Measurements from ENCODE around the gene CYB561A3. TPM values are rescaled to one million over a fixed set of nuclear protein-coding genes. Genes with fewer than 3 reads are reported as not detected.

CYB561A3 gene
- total RNA-seq, 2 experiments from 2014 or later: 49.4 to 59.6 TPM

- H3K36me3 Mint-ChIP-seq (ENCODE audit: low read depth): peaks cover 55% of the 10 kb centered on the region
- CTCF ChIA-PET: interaction anchor here (0.5 to 2.8 kb wide), 7 partner anchors 9 to 345 kb away, joined by 3 to 11 read pairs (median 3); no protein-coding TSS in a partner anchor
- H3K4me1 Mint-ChIP-seq: peaks cover 34% of the 10 kb centered on the region
- no peak overlapping the region for H3K4me3 Mint-ChIP-seq
- no peaks in the 10 kb centered on the region for H3K9me3 Mint-ChIP-seq
- H3K27ac Mint-ChIP-seq: no peak overlapping the region
- no peaks in the 10 kb centered on the region for H3K27me3 Mint-ChIP-seq
- DNase-seq: no peak
- POLR2A ChIA-PET: no interaction called here
Measured at GRCh38 chr11:61327669-61328071, 34.0 kb downstream of the CYB561A3 start.

GRCh38 chr11:61325649-61326414 lies 35.9 kb downstream of the CYB561A3 start:
- peaks cover 56% of the 10 kb centered on the region for H3K36me3 Mint-ChIP-seq (ENCODE audit: low read depth)

GRCh38 chr11:61315260-61315659 lies 46.4 kb downstream of the CYB561A3 start:
- H3K36me3 Mint-ChIP-seq (ENCODE audit: low read depth): peaks cover 52% of the 10 kb centered on the region
- ChIA-PET POLR2A (no interaction called here), CTCF (interaction anchor here (1.0 to 2.0 kb wide), 2 partner anchors 15 to 21 kb away, joined by 3 to 5 read pairs; no protein-coding TSS in a partner anchor)
- H3K4me1 Mint-ChIP-seq: no peaks in the 10 kb centered on the region
- no peak for DNase-seq
- no peak overlapping the region for H3K27ac Mint-ChIP-seq
- no peaks in the 10 kb centered on the region for H3K27me3 Mint-ChIP-seq
- no peak overlapping the region for H3K4me3 Mint-ChIP-seq
- H3K9me3 Mint-ChIP-seq: no peaks in the 10 kb centered on the region

More at GRCh38 chr11:61325649-61326414, 35.9 kb downstream of the CYB561A3 start:
- no peak for DNase-seq
- Mint-ChIP-seq H3K27me3 (no peaks in the 10 kb centered on the region), H3K4me3 (no peak overlapping the region), H3K27ac (no peak overlapping the region), H3K4me1 (peaks cover 19% of the 10 kb centered on the region), H3K9me3 (no peaks in the 10 kb centered on the region)
- ChIA-PET POLR2A (no interaction called here), CTCF (interaction anchor here (0.6 to 2.8 kb wide), 2 partner anchors 11 to 96 kb away, joined by 4 to 11 read pairs; no protein-coding TSS in a partner anchor)

- peaks cover 38% of the 10 kb centered on the region for H3K36me3 Mint-ChIP-seq (ENCODE audit: low read depth)
- POLR2A ChIA-PET: no interaction called here
- no peaks in the 10 kb centered on the region for H3K4me1 Mint-ChIP-seq
- CTCF ChIA-PET: interaction anchor here (0.9 to 1.4 kb wide), 3 partner anchors 17 to 74 kb away, joined by 3 read pairs; no protein-coding TSS in a partner anchor
- no peak for DNase-seq
- no peak overlapping the region for H3K27ac Mint-ChIP-seq
- no peaks in the 10 kb centered on the region for H3K9me3 Mint-ChIP-seq
- H3K27me3 Mint-ChIP-seq: no peaks in the 10 kb centered on the region
- H3K4me3 Mint-ChIP-seq: no peak overlapping the region
Measured at GRCh38 chr11:61310749-61311148, 50.9 kb downstream of the CYB561A3 start.

GRCh38 chr11:61309739-61310138 lies 51.9 kb downstream of the CYB561A3 start:
- Mint-ChIP-seq H3K4me3 (no peak overlapping the region), H3K36me3 (ENCODE audit: low read depth) (peaks cover 40% of the 10 kb centered on the region), H3K27ac (no peak overlapping the region), H3K4me1 (no peaks in the 10 kb centered on the region), H3K9me3 (no peaks in the 10 kb centered on the region), H3K27me3 (no peaks in the 10 kb centered on the region)
- DNase-seq: no peak
- CTCF ChIA-PET: interaction anchor here (0.9 to 1.4 kb wide), 3 partner anchors 16 to 75 kb away, joined by 3 read pairs; no protein-coding TSS in a partner anchor
- POLR2A ChIA-PET: no interaction called here

GRCh38 chr11:61309141-61309540 lies 52.5 kb downstream of the CYB561A3 start:
- POLR2A ChIA-PET: interaction anchor here (0.7 kb wide), 1 partner anchor 14 kb away, joined by 6 read pairs; no protein-coding TSS in a partner anchor

GRCh38 chr11:61307354-61307753 lies 54.3 kb downstream of the CYB561A3 start:
- CTCF ChIA-PET: interaction anchor here (0.7 to 1.9 kb wide), 3 partner anchors 9 to 29 kb away, joined by 3 to 4 read pairs (median 3); no protein-coding TSS in a partner anchor
- Mint-ChIP-seq H3K9me3 (no peaks in the 10 kb centered on the region), H3K27me3 (no peaks in the 10 kb centered on the region), H3K4me3 (no peak overlapping the region), H3K4me1 (no peaks in the 10 kb centered on the region), H3K27ac (no peak overlapping the region), H3K36me3 (ENCODE audit: low read depth) (peaks cover 31% of the 10 kb centered on the region)
- DNase-seq: no peak
- POLR2A ChIA-PET: no interaction called here

More at GRCh38 chr11:61309141-61309540, 52.5 kb downstream of the CYB561A3 start:
- Mint-ChIP-seq H3K4me3 (no peak overlapping the region), H3K27me3 (no peaks in the 10 kb centered on the region), H3K4me1 (no peaks in the 10 kb centered on the region), H3K27ac (no peak overlapping the region), H3K36me3 (ENCODE audit: low read depth) (peaks cover 35% of the 10 kb centered on the region), H3K9me3 (no peaks in the 10 kb centered on the region)
- CTCF ChIA-PET: interaction anchor here (0.5 to 1.4 kb wide), 2 partner anchors 28 to 76 kb away, joined by 3 read pairs; no protein-coding TSS in a partner anchor
- DNase-seq: no peak

- POLR2A ChIA-PET: no interaction called here
- H3K9me3 Mint-ChIP-seq: no peaks in the 10 kb centered on the region
- no peak for DNase-seq
- H3K27ac Mint-ChIP-seq: no peak overlapping the region
- H3K27me3 Mint-ChIP-seq: no peaks in the 10 kb centered on the region
- CTCF ChIA-PET: interaction anchor here (0.6 kb wide), 1 partner anchor 177 kb away, joined by 3 read pairs; no protein-coding TSS in a partner anchor
- H3K4me3 Mint-ChIP-seq: no peak overlapping the region
- peaks cover 36% of the 10 kb centered on the region for H3K36me3 Mint-ChIP-seq (ENCODE audit: low read depth)
- H3K4me1 Mint-ChIP-seq: no peaks in the 10 kb centered on the region
Measured at GRCh38 chr11:61306221-61306620, 55.5 kb downstream of the CYB561A3 start.

- no peak for DNase-seq
- CTCF ChIA-PET: interaction anchor here (0.9 kb wide), 1 partner anchor 29 kb away, joined by 4 read pairs; no protein-coding TSS in a partner anchor
- peaks cover under 1% of the 10 kb centered on the region for H3K4me1 Mint-ChIP-seq
- H3K27ac Mint-ChIP-seq: no peak overlapping the region
- no peaks in the 10 kb centered on the region for H3K9me3 Mint-ChIP-seq
- H3K36me3 Mint-ChIP-seq (ENCODE audit: low read depth): peaks cover 39% of the 10 kb centered on the region
- POLR2A ChIA-PET: no interaction called here
- H3K4me3 Mint-ChIP-seq: no peak overlapping the region
- no peaks in the 10 kb centered on the region for H3K27me3 Mint-ChIP-seq
Measured at GRCh38 chr11:61305417-61305816, 56.3 kb downstream of the CYB561A3 start.

GRCh38 chr11:61303725-61304124 lies 58.0 kb downstream of the CYB561A3 start:
- CTCF ChIA-PET: interaction anchor here (0.7 kb wide), 1 partner anchor 63 kb away, joined by 3 read pairs; no protein-coding TSS in a partner anchor
- Mint-ChIP-seq H3K36me3 (ENCODE audit: low read depth) (peaks cover 46% of the 10 kb centered on the region), H3K4me1 (peaks cover 7% of the 10 kb centered on the region), H3K9me3 (no peaks in the 10 kb centered on the region), H3K27me3 (no peaks in the 10 kb centered on the region), H3K4me3 (no peak overlapping the region), H3K27ac (no peak overlapping the region)
- POLR2A ChIA-PET: no interaction called here
- DNase-seq: no peak

GRCh38 chr11:61302550-61302949 lies 59.1 kb downstream of the CYB561A3 start:
- ChIA-PET POLR2A (no interaction called here), CTCF (no interaction called here)
- no peak overlapping the region for H3K4me3 Mint-ChIP-seq
- H3K27ac Mint-ChIP-seq: no peak overlapping the region
- no peaks in the 10 kb centered on the region for H3K27me3 Mint-ChIP-seq
- DNase-seq: no peak
- no peaks in the 10 kb centered on the region for H3K9me3 Mint-ChIP-seq
- H3K4me1 Mint-ChIP-seq: peaks cover 19% of the 10 kb centered on the region
- H3K36me3 Mint-ChIP-seq (ENCODE audit: low read depth): peaks cover 54% of the 10 kb centered on the region

Data from activated CD4-positive, alpha-beta T cell treated with anti-CD3 and anti-CD28 coated beads, Interleukin-2, amount 10 ng/mL, durations not matched to agents 7 days and 5 days (primary cell).